ENCODE measurements around the gene SMPD2. TPM values are rescaled to one million over a fixed set of nuclear protein-coding genes. Genes with fewer than 3 reads are reported as not detected.

SMPD2 gene
- total RNA-seq, 4 donors from 2014 or later = 11.2 to 60.9 (median 17.8) TPM

- TF ChIP-seq CTCF (IDR thresholded peaks at IDR 0.05) (no peak), POLR2A (IDR thresholded peaks at IDR 0.05) (no peak)
Observed at GRCh38 chr6:109421184-109421583, 19.3 kb upstream of the SMPD2 start.

GRCh38 chr6:109424946-109425345 is 15.6 kb upstream of the SMPD2 start:
- WGBS, 2 donors = 89 to 90% methylated on average over 2 of the region's 2 CpGs
- Histone ChIP-seq H3K36me3 (no peaks in the 10 kb centered on the region), H3K27ac (no peak overlapping the region), H3K27me3 (no peaks in the 10 kb centered on the region), H3K4me3 (replicated peaks in 1 of 3) (no peak overlapping the region), H3K9me3 (no peaks in the 10 kb centered on the region), H3K4me1 (peaks cover 15 to 21% of the 10 kb centered on the region in 2 donors)
- intact Hi-C loops (cut with DNase I) = no loop called here
- TF ChIP-seq CTCF (IDR thresholded peaks at IDR 0.05) = no peak
- TF ChIP-seq POLR2A (IDR thresholded peaks at IDR 0.05) = no peak
- DNase-seq = no peak

More at GRCh38 chr6:109421184-109421583, 19.3 kb upstream of the SMPD2 start:
- Histone ChIP-seq H3K36me3 (no peaks in the 10 kb centered on the region), H3K27ac (no peak overlapping the region), H3K27me3 (no peaks in the 10 kb centered on the region), H3K4me3 (replicated peaks in 1 of 3) (no peak overlapping the region), H3K9me3 (no peaks in the 10 kb centered on the region), H3K4me1 (peaks cover 15 to 21% of the 10 kb centered on the region in 2 donors)
- no peak for DNase-seq
- 64 to 66% methylated on average over 1 of the region's 1 CpG for WGBS, 2 donors
- intact Hi-C loops (cut with DNase I) = no loop called here

DNA sequence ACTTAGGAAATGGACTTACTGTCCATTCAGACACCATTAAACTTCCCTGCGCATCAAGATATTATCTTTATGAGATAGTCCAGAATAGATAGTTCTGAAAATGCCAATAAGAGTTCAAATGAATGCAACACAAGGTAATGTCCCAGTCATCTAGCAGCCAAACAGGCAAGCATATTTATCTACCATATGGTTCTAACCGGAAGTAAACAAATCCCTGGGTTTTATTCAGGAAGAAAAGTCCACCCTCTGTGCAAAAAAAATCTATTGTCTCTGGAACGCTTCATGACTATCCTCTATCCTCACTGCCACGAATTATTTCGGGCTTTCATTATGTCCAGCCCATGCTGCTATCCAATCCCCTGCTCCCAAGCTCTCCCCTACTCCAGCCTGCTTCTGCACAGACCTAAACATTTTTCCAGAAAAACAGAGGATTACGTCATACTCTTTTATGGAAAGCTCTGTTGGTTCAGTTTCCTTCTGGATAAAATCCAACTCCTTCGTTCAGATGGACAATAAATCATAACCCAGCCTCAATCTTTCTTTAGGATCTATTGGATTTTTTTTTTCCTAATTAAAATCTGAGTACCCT is 11.5 kb upstream of the SMPD2 start:
- 64 to 65% methylated on average over 7 of the region's 7 CpGs for WGBS, 2 donors
- Histone ChIP-seq H3K27ac (no peak overlapping the region), H3K36me3 (no peaks in the 10 kb centered on the region), H3K9me3 (no peaks in the 10 kb centered on the region), H3K27me3 (no peaks in the 10 kb centered on the region), H3K4me3 (replicated peaks in 1 of 3) (no peak overlapping the region), H3K4me1 (peaks cover 4 to 5% of the 10 kb centered on the region in 2 donors)
- intact Hi-C loops (cut with DNase I) = no loop called here
- DNase-seq = no peak
- TF ChIP-seq CTCF (IDR thresholded peaks at IDR 0.05) = no peak
- TF ChIP-seq POLR2A (IDR thresholded peaks at IDR 0.05) = no peak

DNA sequence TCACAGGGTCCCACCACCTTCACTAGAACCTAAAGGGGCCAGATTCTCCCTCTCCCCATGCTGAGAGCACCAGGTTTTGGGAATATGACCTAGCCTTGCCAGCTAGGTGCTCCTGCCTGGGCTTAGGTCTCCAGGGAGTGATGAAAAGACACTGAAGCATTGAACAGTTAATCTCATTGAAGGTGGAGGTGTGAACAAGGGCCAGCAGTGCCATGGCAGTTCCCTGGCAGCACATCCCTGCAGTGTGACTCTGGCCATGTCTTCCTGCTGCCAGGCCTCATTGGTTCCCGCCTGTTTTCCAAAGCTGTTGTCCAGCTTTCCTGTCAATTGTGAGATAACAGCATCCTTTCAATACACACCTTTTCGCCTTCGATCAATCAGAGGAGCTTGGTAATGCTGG is 11.0 kb upstream of the SMPD2 start:
- H3K36me3 ChIP-seq = no peaks in the 10 kb centered on the region
- WGBS, 2 donors = 96% methylated on average over 3 of the region's 3 CpGs

More for the DNA sequence above, 11.0 kb upstream of the SMPD2 start:
- Histone ChIP-seq H3K4me1 (peaks cover 0 to under 1% of the 10 kb centered on the region in 2 donors), H3K9me3 (no peaks in the 10 kb centered on the region), H3K27ac (no peak overlapping the region), H3K4me3 (replicated peaks in 1 of 3) (no peak overlapping the region), H3K27me3 (no peaks in the 10 kb centered on the region)
- intact Hi-C loops (cut with DNase I) = no loop called here
- no peak for DNase-seq
- TF ChIP-seq CTCF (IDR thresholded peaks at IDR 0.05) = no peak
- TF ChIP-seq POLR2A (IDR thresholded peaks at IDR 0.05) = no peak
